HG03045 (cell line): Measurements from ENCODE around the gene NF1.
"Not testable (repeated sequence)": the region's sequence is repeated elsewhere in the genome, so short reads cannot be mapped to it uniquely, and the experiment has no call there.

Source experiments
- ATAC-seq: cut with Tn5 transposase; IDR thresholded peaks from one replicate; pipeline ENCODE4 v1.9.1; 2021; ENCODE audit warnings: mild to moderate bottlenecking, moderate library complexity; ENCODE audit not compliant: unreplicated experiment

NF1 gene

GRCh38 chr17:31085563-31085962 lies 9.2 kb upstream of the NF1 start:
- no peak for ATAC-seq

- no peak for ATAC-seq
Measured at GRCh38 chr17:31089471-31089870, 5.3 kb upstream of the NF1 start.

- ATAC-seq, result not testable (repeated sequence)
Measured at GRCh38 chr17:31090650-31091049, 4.1 kb upstream of the NF1 start.

GRCh38 chr17:31092475-31093064 lies 2.2 kb upstream of the NF1 start:
- no peak for ATAC-seq

- ATAC-seq, result no peak
Measured at GRCh38 chr17:31093866-31094599, 744 bp upstream of the NF1 start.

- peak; percentile 21 for ATAC-seq
Measured at GRCh38 chr17:31095236-31096105, 694 bp downstream of the NF1 start.

- no peak for ATAC-seq
Measured at GRCh38 chr17:31096106-31096436, 1.3 kb downstream of the NF1 start.

- no peak for ATAC-seq
Measured at GRCh38 chr17:31099016-31099415, 4.2 kb downstream of the NF1 start.

GRCh38 chr17:31100840-31101459 lies 6.2 kb downstream of the NF1 start:
- no peak for ATAC-seq

GRCh38 chr17:31101943-31102342 lies 7.2 kb downstream of the NF1 start:
- ATAC-seq, result no peak

GRCh38 chr17:31105991-31106390 lies 11.2 kb downstream of the NF1 start:
- no peak for ATAC-seq

GRCh38 chr17:31111183-31111582 lies 16.4 kb downstream of the NF1 start:
- ATAC-seq, result no peak

GRCh38 chr17:31112001-31112661 lies 17.4 kb downstream of the NF1 start:
- no peak for ATAC-seq

GRCh38 chr17:31113368-31113767 lies 18.6 kb downstream of the NF1 start:
- ATAC-seq, result not testable (repeated sequence)

- ATAC-seq, result no peak
Measured at GRCh38 chr17:31113939-31114338, 19.2 kb downstream of the NF1 start.

GRCh38 chr17:31114956-31115555 lies 20.3 kb downstream of the NF1 start:
- no peak for ATAC-seq

- no peak for ATAC-seq
Measured at GRCh38 chr17:31116167-31116566, 21.4 kb downstream of the NF1 start.

GRCh38 chr17:31122746-31123145 lies 28.0 kb downstream of the NF1 start:
- no peak for ATAC-seq

GRCh38 chr17:31126318-31126717 lies 31.5 kb downstream of the NF1 start:
- ATAC-seq, result no peak

GRCh38 chr17:31128241-31128640 lies 33.5 kb downstream of the NF1 start:
- no peak for ATAC-seq
